Fibroblast of lung (primary cell): Measurements from ENCODE around the gene MCF2L. TPM values are rescaled to one million over a fixed set of nuclear protein-coding genes. Genes with fewer than 3 reads are reported as not detected.

Source experiments
- DNase-seq, 2 donors: peaks; one replicate each; pipeline versions ENCODE4 v3.0.0 to v3.0.0-alpha.2; 2010; ENCODE audit warnings: low read depth in 2 of 2
- H2AFZ ChIP-seq: 2 replicates; pipeline ENCODE4 v1.5.1; 2012; ENCODE audit warnings: low read length, control low read depth, inconsistent platforms
- H3K27ac ChIP-seq: 2 replicates; pipeline ENCODE4 v1.5.1; 2011; ENCODE audit warnings: low read length, control low read depth; ENCODE audit not compliant: insufficient read depth
- H3K27me3 ChIP-seq: 2 replicates; pipeline ENCODE4 v1.5.1; 2011; ENCODE audit warnings: mild to moderate bottlenecking, low read length; ENCODE audit not compliant: control insufficient read depth, insufficient read depth
- H3K36me3 ChIP-seq: 2 replicates; pipeline ENCODE4 v1.5.1; 2011; ENCODE audit warnings: low read length; ENCODE audit not compliant: control insufficient read depth, insufficient read depth
- H3K4me1 ChIP-seq: 2 replicates; pipeline ENCODE4 v1.5.1; 2011; ENCODE audit warnings: low read length; ENCODE audit not compliant: control insufficient read depth, insufficient read depth; ENCODE audit errors: extremely low read depth
- H3K4me2 ChIP-seq: 2 replicates; pipeline ENCODE4 v1.5.1; 2011; ENCODE audit warnings: low read length, control low read depth; ENCODE audit not compliant: insufficient read depth; ENCODE audit errors: extremely low read depth
- H3K4me3 ChIP-seq, 4 experiments: fragments of 200-600 bp in 1 of 4; sonication (generic) in 1 of 4; replicated peaks in 1 of 4; 2 replicates each; pipeline ENCODE4 v1.5.1; 2011 to 2016; ENCODE audit warnings: low read length in 4 of 4, low read depth in 3 of 4, mild to moderate bottlenecking in 3 of 4, control low read depth in 2 of 4, inconsistent platforms in 1 of 4, mixed read lengths in 1 of 4; ENCODE audit not compliant: insufficient read depth in 1 of 4; ENCODE audit errors: control extremely low read depth in 1 of 4
- H3K79me2 ChIP-seq: 2 replicates; pipeline ENCODE4 v1.5.1; 2012; ENCODE audit warnings: mild to moderate bottlenecking, low read length, inconsistent platforms; ENCODE audit not compliant: control insufficient read depth, insufficient read depth
- H3K9ac ChIP-seq: 2 replicates; pipeline ENCODE4 v1.5.1; 2011; ENCODE audit warnings: mild to moderate bottlenecking, low read length, control low read depth; ENCODE audit not compliant: insufficient read depth
- H3K9me3 ChIP-seq: 2 replicates; pipeline ENCODE4 v1.5.1; 2012; ENCODE audit warnings: low read depth, low read length; ENCODE audit not compliant: control insufficient read depth, insufficient read depth
- H4K20me1 ChIP-seq: 2 replicates; pipeline ENCODE4 v1.5.1; 2011; ENCODE audit warnings: low read length; ENCODE audit not compliant: control insufficient read depth, insufficient read depth; ENCODE audit errors: extremely low read depth
- CTCF ChIP-seq, 2 donors: IDR thresholded peaks in 1 of 2; conservative IDR thresholded peaks in 1 of 2; 1 replicate in 1 of 2; 2 replicates in 1 of 2; pipeline ENCODE4 v1.5.1; 2011 to 2012; ENCODE audit warnings: low read length in 2 of 2, control low read depth in 1 of 2, inconsistent platforms in 1 of 2, low read depth in 1 of 2, mild to moderate bottlenecking in 1 of 2
- EZH2 ChIP-seq: IDR thresholded peaks from 2 replicates; pipeline ENCODE4 v1.5.1; 2012; ENCODE audit warnings: low read length, control low read depth, mild to moderate bottlenecking; ENCODE audit errors: missing control alignments
- polyA plus RNA-seq, 2 donors: library from polyadenylated mRNA; depleted of rRNA in 1 of 2; stranded (reverse) in 1 of 2; unstranded in 1 of 2; fragments of >200 nt; gene quantifications; 2 replicates each; pipeline ENCODE4 v1.2.1, GENCODE V29; 2011 to 2012; ENCODE audit warnings: missing spikeins in 1 of 2
- total RNA-seq: library from RNA; depleted of rRNA; stranded (reverse); fragments of >200 nt; gene quantifications from 2 replicates; pipeline ENCODE4 v1.2.1, GENCODE V29; 2014

Gene MCF2L
- total and polyA plus RNA-seq, 2 donors (not counting 1 experiment from before 2014, with no cell fraction given), result 0.18 to 3.3 TPM

- H2AFZ ChIP-seq, result no peak overlapping the region
- H3K4me2 ChIP-seq, result no peak overlapping the region
- no peak for DNase-seq
- no peaks in the 10 kb centered on the region for H3K4me1 ChIP-seq
- H3K79me2 ChIP-seq, result no peaks in the 10 kb centered on the region
- no peaks in the 10 kb centered on the region for H3K9me3 ChIP-seq
- no peak overlapping the region for H3K27ac ChIP-seq
- H4K20me1 ChIP-seq, result no peaks in the 10 kb centered on the region
- H3K36me3 ChIP-seq, result no peaks in the 10 kb centered on the region
- no peaks in the 10 kb centered on the region for H3K27me3 ChIP-seq
- H3K4me3 ChIP-seq, result no peak overlapping the region
- TF ChIP-seq EZH2 (no peak), CTCF (conservative IDR thresholded peaks at IDR 0.05 in 1 of 2, IDR thresholded peaks at IDR 0.05 in 1 of 2; ENCODE audit: low read depth in 1 of 2, low read length in 2 of 2) (no peak)
- H3K9ac ChIP-seq, result no peak overlapping the region
Measured at GRCh38 chr13:112985803-112986408, 16.9 kb downstream of the MCF2L start.

GRCh38 chr13:112986470-112986869 lies 17.5 kb downstream of the MCF2L start:
- Histone ChIP-seq H2AFZ (no peak overlapping the region), H3K9me3 (no peaks in the 10 kb centered on the region), H4K20me1 (no peaks in the 10 kb centered on the region), H3K4me2 (no peak overlapping the region), H3K4me3 (no peak overlapping the region), H3K36me3 (no peaks in the 10 kb centered on the region), H3K79me2 (no peaks in the 10 kb centered on the region), H3K4me1 (no peaks in the 10 kb centered on the region), H3K27me3 (no peaks in the 10 kb centered on the region), H3K27ac (no peak overlapping the region), H3K9ac (no peak overlapping the region)
- no peak for DNase-seq
- TF ChIP-seq CTCF (conservative IDR thresholded peaks at IDR 0.05 in 1 of 2, IDR thresholded peaks at IDR 0.05 in 1 of 2; ENCODE audit: low read depth in 1 of 2, low read length in 2 of 2), result no peak
- TF ChIP-seq EZH2, result no peak

- H3K4me1 ChIP-seq, result no peaks in the 10 kb centered on the region
- H3K27me3 ChIP-seq, result no peaks in the 10 kb centered on the region
- H4K20me1 ChIP-seq, result no peaks in the 10 kb centered on the region
- H3K4me3 ChIP-seq, result no peak overlapping the region
- no peak overlapping the region for H3K9ac ChIP-seq
- no peak overlapping the region for H3K27ac ChIP-seq
- H3K4me2 ChIP-seq, result no peak overlapping the region
- no peaks in the 10 kb centered on the region for H3K79me2 ChIP-seq
- DNase-seq, result no peak
- H2AFZ ChIP-seq, result no peak overlapping the region
- no peaks in the 10 kb centered on the region for H3K36me3 ChIP-seq
- no peaks in the 10 kb centered on the region for H3K9me3 ChIP-seq
- TF ChIP-seq CTCF (conservative IDR thresholded peaks at IDR 0.05 in 1 of 2, IDR thresholded peaks at IDR 0.05 in 1 of 2; ENCODE audit: low read depth in 1 of 2, low read length in 2 of 2) (no peak), EZH2 (no peak)
Measured at GRCh38 chr13:112986946-112987681, 18.1 kb downstream of the MCF2L start.
